SU-DHL-6 (cell line): ENCODE measurements around the gene C18orf32.
A peak's percentile ranks its signal among the peaks of the same experiment; 100 is the strongest.

Experiments
- H2AFZ ChIP-seq: fragments of 200-600 bp; sonication (generic); 2 replicates; pipeline ENCODE4 v1.6.1; 2014; ENCODE audit warnings: low read depth, mild to moderate bottlenecking, moderate library complexity, mixed read lengths, antibody characterized with exemption, low read length; ENCODE audit not compliant: severe bottlenecking
- H3F3A ChIP-seq: fragments of 200-600 bp; shearing (Covaris generic); 2 replicates; pipeline ENCODE4 v1.6.0; 2016; ENCODE audit warnings: antibody characterized with exemption, mild to moderate bottlenecking; ENCODE audit not compliant: insufficient read depth
- H3K27ac ChIP-seq: fragments of 200-600 bp; sonication (generic); 2 replicates; pipeline ENCODE4 v1.5.1; 2016; ENCODE audit warnings: low read depth, mild to moderate bottlenecking, low read length, moderate library complexity, mixed read lengths
- H3K27me3 ChIP-seq: fragments of 200-600 bp; sonication (generic), shearing (Covaris generic); 2 replicates; pipeline ENCODE4 v1.6.0; 2014; ENCODE audit warnings: mild to moderate bottlenecking, low read length
- H3K36me3 ChIP-seq: fragments of 200-600 bp; sonication (generic); 2 replicates; pipeline ENCODE4 v1.6.1; 2014; ENCODE audit warnings: mild to moderate bottlenecking, low read length, mixed read lengths
- H3K4me2 ChIP-seq: fragments of 300-600, 200-600 bp; shearing (Covaris generic), sonication (generic); 2 replicates; pipeline ENCODE4 v1.6.0; 2014; ENCODE audit warnings: low read length, low read depth, mild to moderate bottlenecking; ENCODE audit not compliant: poor library complexity, severe bottlenecking
- H3K4me3 ChIP-seq: fragments of 200-600 bp; sonication (generic); 2 replicates; pipeline ENCODE4 v1.5.1; 2014; ENCODE audit warnings: antibody characterized with exemption, low read length, mild to moderate bottlenecking, mixed read lengths; ENCODE audit not compliant: insufficient read depth, poor library complexity, severe bottlenecking
- H3K79me2 ChIP-seq: fragments of 200-600 bp; sonication (generic); 2 replicates; pipeline ENCODE4 v1.6.1; 2014; ENCODE audit warnings: mild to moderate bottlenecking, low read length, moderate library complexity; ENCODE audit not compliant: insufficient read depth
- H3K9ac ChIP-seq: fragments of 200-600 bp; sonication (generic); 2 replicates; pipeline ENCODE4 v1.7.0; 2014; ENCODE audit warnings: mild to moderate bottlenecking, low read length
- H3K9me2 ChIP-seq: fragments of 200-600 bp; sonication (generic); replicated peaks from 2 replicates; pipeline ENCODE4 v1.6.1; 2014; ENCODE audit warnings: low read length; ENCODE audit not compliant: insufficient read depth
- H3K9me3 ChIP-seq: fragments of 200-600 bp; sonication (generic); 2 replicates; pipeline ENCODE4 v1.6.1; 2014; ENCODE audit warnings: low read length, mixed read lengths; ENCODE audit not compliant: insufficient read depth
- H4K20me1 ChIP-seq: fragments of 200-600 bp; sonication (generic); 2 replicates; pipeline ENCODE4 v1.6.1; 2014; ENCODE audit warnings: low read depth, mild to moderate bottlenecking, antibody characterized with exemption, low read length, moderate library complexity, mixed read lengths
- EZH2phosphoT487 ChIP-seq: fragments of 200-600 bp; sonication (generic), shearing (Covaris generic); conservative IDR thresholded peaks from 2 replicates; pipeline ENCODE4 v1.6.1; 2018; ENCODE audit warnings: mild to moderate bottlenecking, antibody characterized with exemption, low read length, moderate library complexity, mixed read lengths
- TF ChIP-seq, protein P1 (sequence below): fragments of 200-600 bp; sonication (generic); IDR thresholded peaks from one replicate; pipeline ENCODE4 v1.5.1; 2017; ENCODE audit warnings: antibody characterized with exemption, mild to moderate bottlenecking, low read length, moderate library complexity; ENCODE audit not compliant: insufficient read depth, poor library complexity, severe bottlenecking

Gene C18orf32

GRCh38 chr18:49464718-49465598 is 22.1 kb downstream of the C18orf32 start:
- Histone ChIP-seq H2AFZ (no peak overlapping the region), H3K27me3 (no peaks in the 10 kb centered on the region), H3K9me2 (no peaks in the 10 kb centered on the region), H4K20me1 (no peaks in the 10 kb centered on the region), H3K4me3 (no peak overlapping the region), H3K4me2 (no peak overlapping the region), H3F3A (no peaks in the 10 kb centered on the region), H3K9ac (no peak overlapping the region), H3K27ac (no peak overlapping the region), H3K79me2 (peaks cover 5% of the 10 kb centered on the region), H3K9me3 (no peaks in the 10 kb centered on the region), H3K36me3 (no peaks in the 10 kb centered on the region)
- TF ChIP-seq, protein P1, sequence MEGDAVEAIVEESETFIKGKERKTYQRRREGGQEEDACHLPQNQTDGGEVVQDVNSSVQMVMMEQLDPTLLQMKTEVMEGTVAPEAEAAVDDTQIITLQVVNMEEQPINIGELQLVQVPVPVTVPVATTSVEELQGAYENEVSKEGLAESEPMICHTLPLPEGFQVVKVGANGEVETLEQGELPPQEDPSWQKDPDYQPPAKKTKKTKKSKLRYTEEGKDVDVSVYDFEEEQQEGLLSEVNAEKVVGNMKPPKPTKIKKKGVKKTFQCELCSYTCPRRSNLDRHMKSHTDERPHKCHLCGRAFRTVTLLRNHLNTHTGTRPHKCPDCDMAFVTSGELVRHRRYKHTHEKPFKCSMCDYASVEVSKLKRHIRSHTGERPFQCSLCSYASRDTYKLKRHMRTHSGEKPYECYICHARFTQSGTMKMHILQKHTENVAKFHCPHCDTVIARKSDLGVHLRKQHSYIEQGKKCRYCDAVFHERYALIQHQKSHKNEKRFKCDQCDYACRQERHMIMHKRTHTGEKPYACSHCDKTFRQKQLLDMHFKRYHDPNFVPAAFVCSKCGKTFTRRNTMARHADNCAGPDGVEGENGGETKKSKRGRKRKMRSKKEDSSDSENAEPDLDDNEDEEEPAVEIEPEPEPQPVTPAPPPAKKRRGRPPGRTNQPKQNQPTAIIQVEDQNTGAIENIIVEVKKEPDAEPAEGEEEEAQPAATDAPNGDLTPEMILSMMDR = no peak
- no peak for TF ChIP-seq EZH2phosphoT487

GRCh38 chr18:49461602-49461977 is 25.4 kb downstream of the C18orf32 start:
- Histone ChIP-seq H3K4me2 (peak overlapping the region; percentile 78), H2AFZ (no peak overlapping the region), H3K79me2 (peaks cover 39% of the 10 kb centered on the region), H3K27ac (no peak overlapping the region), H3K9me3 (no peaks in the 10 kb centered on the region), H3K9me2 (no peaks in the 10 kb centered on the region), H3K4me3 (no peak overlapping the region), H3K9ac (no peak overlapping the region), H3K27me3 (no peaks in the 10 kb centered on the region), H4K20me1 (peaks cover 3% of the 10 kb centered on the region; the same call in 1 of the 2 replicates), H3K36me3 (no peaks in the 10 kb centered on the region), H3F3A (0 out of 2 replicates have a peak, but pooled peaks cover 6% of the 10 kb centered on the region)
- TF ChIP-seq, protein P1 = no peak
- no peak for TF ChIP-seq EZH2phosphoT487

- Histone ChIP-seq H3F3A (0 out of 2 replicates have a peak, but pooled peaks cover 6% of the 10 kb centered on the region), H3K4me2 (peak overlapping the region; percentile 78), H3K9me3 (no peaks in the 10 kb centered on the region), H3K27ac (no peak overlapping the region), H4K20me1 (peaks cover 3% of the 10 kb centered on the region; the same call in 1 of the 2 replicates), H3K9me2 (no peaks in the 10 kb centered on the region), H3K9ac (peak overlapping the region; percentile 85), H3K79me2 (peaks cover 44% of the 10 kb centered on the region), H3K36me3 (no peaks in the 10 kb centered on the region), H3K27me3 (no peaks in the 10 kb centered on the region), H2AFZ (peak overlapping the region; percentile 97), H3K4me3 (peak overlapping the region; percentile 74)
- no peak for TF ChIP-seq EZH2phosphoT487
Observed at GRCh38 chr18:49460976-49461601, 25.9 kb downstream of the C18orf32 start.
